ENCODE data around the gene RAE1. TPM values are rescaled to one million over a fixed set of nuclear protein-coding genes. Genes with fewer than 3 reads are reported as not detected.

RAE1 gene
- total RNA-seq, 1 experiment from 2014 or later = 31.3 TPM

GRCh38 chr20:57393321-57394120 lies 42.5 kb downstream of the RAE1 start:
- TF ChIP-seq E2F5 (CRISPR knock-in tag; IDR thresholded peaks at IDR 0.05) (no peak), PREB (CRISPR knock-in tag; IDR thresholded peaks at IDR 0.05; ENCODE audit: borderline replicate concordance) (no peak), SMAD4 (CRISPR knock-in tag; IDR thresholded peaks at IDR 0.05) (no peak), USF1 (CRISPR knock-in tag; IDR thresholded peaks at IDR 0.05) (no peak)
- Mint-ChIP-seq H3K27me3 (ENCODE audit: low read depth) (no peaks in the 10 kb centered on the region), H3K9me3 (no peaks in the 10 kb centered on the region), H3K27ac (peak overlapping the region; percentile 91), H3K4me1 (peaks cover 41% of the 10 kb centered on the region), H3K36me3 (peaks cover 36% of the 10 kb centered on the region), H3K4me3 (peak overlapping the region; percentile 84)
- no peak for DNase-seq (ENCODE audit: low spot score)
- ChIA-PET CTCF (no interaction called here), POLR2A (no interaction called here)
- no peak for ATAC-seq

- CTCF ChIA-PET = interaction anchor here (0.8 kb wide), 1 partner anchor 11 kb away, joined by 3 read pairs; no protein-coding TSS in a partner anchor
- H3K27me3 Mint-ChIP-seq (ENCODE audit: low read depth) = no peaks in the 10 kb centered on the region
- H3K4me3 Mint-ChIP-seq = no peak overlapping the region
- no peak for ATAC-seq
- peaks cover 43% of the 10 kb centered on the region for H3K36me3 Mint-ChIP-seq
- DNase-seq (ENCODE audit: low spot score) = no peak
- POLR2A ChIA-PET = no interaction called here
- peaks cover 44% of the 10 kb centered on the region for H3K4me1 Mint-ChIP-seq
- H3K27ac Mint-ChIP-seq = peak overlapping the region; percentile 57
- no peaks in the 10 kb centered on the region for H3K9me3 Mint-ChIP-seq
- TF ChIP-seq ELF4 (CRISPR knock-in tag; IDR thresholded peaks at IDR 0.05; ENCODE audit: low read depth) = no peak
- no peak for TF ChIP-seq SMAD4 (CRISPR knock-in tag; IDR thresholded peaks at IDR 0.05)
- no peak for TF ChIP-seq PREB (CRISPR knock-in tag; IDR thresholded peaks at IDR 0.05; ENCODE audit: borderline replicate concordance)
- no peak for TF ChIP-seq E2F5 (CRISPR knock-in tag; IDR thresholded peaks at IDR 0.05)
- no peak for TF ChIP-seq OVOL2 (CRISPR knock-in tag; IDR thresholded peaks at IDR 0.05; ENCODE audit: borderline replicate concordance)
- TF ChIP-seq TEAD1 (CRISPR knock-in tag; IDR thresholded peaks at IDR 0.05) = no peak
- no peak for TF ChIP-seq ZMAT4 (CRISPR knock-in tag; IDR thresholded peaks at IDR 0.05)
- no peak for TF ChIP-seq ZNF219 (CRISPR knock-in tag; IDR thresholded peaks at IDR 0.05; ENCODE audit: borderline replicate concordance)
- TF ChIP-seq CTCF (IDR thresholded peaks at IDR 0.05) = no peak
- TF ChIP-seq HMGA2 (CRISPR knock-in tag; IDR thresholded peaks at IDR 0.05) = no peak
- TF ChIP-seq STAT6 (CRISPR knock-in tag; conservative IDR thresholded peaks at IDR 0.05; ENCODE audit: low read depth) = no peak
- TF ChIP-seq ETV6 (CRISPR knock-in tag; IDR thresholded peaks at IDR 0.05) = no peak
- no peak for TF ChIP-seq ATF1 (CRISPR knock-in tag; IDR thresholded peaks at IDR 0.05)
- no peak for TF ChIP-seq FOXP4 (CRISPR knock-in tag; IDR thresholded peaks at IDR 0.05)
- no peak for TF ChIP-seq CDX4 (CRISPR knock-in tag; IDR thresholded peaks at IDR 0.05; ENCODE audit: borderline replicate concordance)
Measured at GRCh38 chr20:57394121-57395082, 43.3 kb downstream of the RAE1 start.

All from WTC11 (cell line).